Tibial artery (tissue), 4 donors: ENCODE results near the gene SEH1L.

Experiments
- DNase-seq, 2 donors: peaks; one replicate each; pipeline ENCODE4 v3.0.0-alpha.2; 2019
- H3K27ac ChIP-seq, 2 donors: fragments of 200-600 bp; sonication (generic) in 1 of 2; 1 replicate in 1 of 2; 2 replicates in 1 of 2; pipeline ENCODE4 v1.5.1; 2018 to 2019; ENCODE audit warnings: mild to moderate bottlenecking in 1 of 2
- H3K27me3 ChIP-seq, 2 donors: fragments of 200-600 bp; sonication (generic) in 1 of 2; one replicate each; pipeline versions ENCODE4 v1.5.1 to v1.6.0; 2016 to 2019
- H3K36me3 ChIP-seq, 3 donors: fragments of 200-600 bp; sonication (generic) in 2 of 3; one replicate each; pipeline ENCODE4 v1.5.1; 2016 to 2019; ENCODE audit warnings: mild to moderate bottlenecking in 2 of 3
- H3K4me1 ChIP-seq, 4 donors: fragments of 200-600 bp; sonication (generic) in 2 of 4; 1 replicate in 3 of 4; 2 replicates in 1 of 4; pipeline ENCODE4 v1.5.1; 2016 to 2019
- H3K4me3 ChIP-seq, 2 donors: fragments of 200-600 bp; sonication (generic) in 1 of 2; 1 replicate in 1 of 2; 2 replicates in 1 of 2; pipeline ENCODE4 v1.5.1; 2018 to 2019; ENCODE audit warnings: mild to moderate bottlenecking in 2 of 2
- H3K9me3 ChIP-seq, 3 donors: fragments of 200-600 bp; sonication (generic) in 1 of 3; one replicate each; pipeline ENCODE4 v1.5.1; 2016 to 2019
- CTCF ChIP-seq, 2 experiments: fragments of 200-600 bp in 1 of 2; fragments of 450-650 bp in 1 of 2; IDR thresholded peaks; one replicate each; pipeline ENCODE4 v1.5.1; 2017 to 2019; ENCODE audit warnings: antibody characterized with exemption in 2 of 2, mild to moderate bottlenecking in 1 of 2, moderate library complexity in 1 of 2
- intact Hi-C: fragments of 100-400 bp; cut with DNase I; formaldehyde crosslinking; loops from one replicate; pipeline ENCODE4 v1.15.0; 2023; ENCODE audit warnings: low total_unique reads

The SEH1L gene

GRCh38 chr18:13006531-13007247, 58.9 kb downstream of the SEH1L start:
- intact Hi-C loops: no loop called here
- TF ChIP-seq CTCF (IDR thresholded peaks at IDR 0.05): no peak

GRCh38 chr18:13007248-13007560, 59.4 kb downstream of the SEH1L start:
- DNase-seq: no peak
- TF ChIP-seq CTCF (IDR thresholded peaks at IDR 0.05): no peak
- H3K9me3 ChIP-seq: no peaks in the 10 kb centered on the region
- no peak overlapping the region for H3K27ac ChIP-seq
- H3K27me3 ChIP-seq: no peaks in the 10 kb centered on the region
- intact Hi-C loops: no loop called here
- H3K4me1 ChIP-seq: no peaks in the 10 kb centered on the region
- no peak overlapping the region for H3K4me3 ChIP-seq
- peaks cover 26 to 48% (median 32%) of the 10 kb centered on the region in 3 donors for H3K36me3 ChIP-seq

More at GRCh38 chr18:13006531-13007247, 58.9 kb downstream of the SEH1L start:
- Histone ChIP-seq H3K27ac (no peak overlapping the region), H3K9me3 (no peaks in the 10 kb centered on the region), H3K36me3 (peaks cover 29 to 50% (median 30%) of the 10 kb centered on the region in 3 donors), H3K4me1 (no peaks in the 10 kb centered on the region), H3K27me3 (no peaks in the 10 kb centered on the region), H3K4me3 (no peak overlapping the region)
- DNase-seq: no peak

- no peak for TF ChIP-seq CTCF (IDR thresholded peaks at IDR 0.05)
- Histone ChIP-seq H3K27me3 (no peaks in the 10 kb centered on the region), H3K4me3 (no peak overlapping the region), H3K27ac (no peak overlapping the region), H3K36me3 (peaks cover 50 to 84% (median 65%) of the 10 kb centered on the region in 3 donors), H3K9me3 (no peaks in the 10 kb centered on the region), H3K4me1 (no peaks in the 10 kb centered on the region)
- intact Hi-C loops: no loop called here
- no peak for DNase-seq
These were observed 63.9 kb downstream of the SEH1L start for GRCh38 chr18:13011719-13012118.

GRCh38 chr18:13014232-13014631, 66.4 kb downstream of the SEH1L start:
- DNase-seq: no peak
- Histone ChIP-seq H3K27ac (no peak overlapping the region), H3K4me3 (no peak overlapping the region), H3K9me3 (no peaks in the 10 kb centered on the region), H3K36me3 (peaks cover 61 to 94% (median 71%) of the 10 kb centered on the region in 3 donors), H3K27me3 (no peaks in the 10 kb centered on the region), H3K4me1 (no peaks in the 10 kb centered on the region)
- intact Hi-C loops: no loop called here
- no peak for TF ChIP-seq CTCF (IDR thresholded peaks at IDR 0.05)

GRCh38 chr18:13014818-13015217, 67.0 kb downstream of the SEH1L start:
- H3K27ac ChIP-seq: no peak overlapping the region
- peaks cover 61 to 94% (median 68%) of the 10 kb centered on the region in 3 donors for H3K36me3 ChIP-seq
- DNase-seq: no peak
- intact Hi-C loops: no loop called here
- no peaks in the 10 kb centered on the region for H3K9me3 ChIP-seq
- no peak overlapping the region for H3K4me3 ChIP-seq
- no peaks in the 10 kb centered on the region for H3K27me3 ChIP-seq
- no peak for TF ChIP-seq CTCF (IDR thresholded peaks at IDR 0.05)
- H3K4me1 ChIP-seq: no peaks in the 10 kb centered on the region
